Activated CD8-positive, alpha-beta memory T cell treated with anti-CD3 and anti-CD28 coated beads, Interleukin-2, amount 50 U/mL, for 1 hour (primary cell): ENCODE data around the gene ALPI.

Experiments used
- DNase-seq: peaks from one replicate; pipeline ENCODE4 v3.0.0-alpha.2; 2020; ENCODE audit errors: extremely low read depth

The ALPI gene

GRCh38 chr2:232484628-232485347 is 28.8 kb downstream of the ALPI start:
- DNase-seq: no peak

DNA sequence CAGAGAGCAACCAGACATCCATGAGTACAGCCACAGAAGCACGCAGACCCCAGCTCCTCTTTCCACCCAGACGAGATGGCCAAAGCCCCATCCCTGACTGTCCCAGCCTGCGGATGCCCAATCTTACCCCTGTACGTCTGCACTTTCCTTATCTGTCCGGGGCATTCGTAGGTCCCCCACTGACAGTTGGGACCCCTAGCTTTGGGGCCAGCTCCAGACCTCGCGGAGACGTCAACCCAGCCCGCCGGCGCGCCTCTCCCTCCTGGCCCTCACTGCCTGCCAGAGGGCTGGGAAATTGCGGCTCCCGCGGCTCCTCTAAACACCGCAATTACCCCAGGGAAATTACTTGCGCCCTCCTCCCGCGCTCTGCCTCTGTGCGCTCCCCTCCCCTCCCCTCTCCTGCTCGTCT is 29.4 kb downstream of the ALPI start:
- no peak for DNase-seq

DNA sequence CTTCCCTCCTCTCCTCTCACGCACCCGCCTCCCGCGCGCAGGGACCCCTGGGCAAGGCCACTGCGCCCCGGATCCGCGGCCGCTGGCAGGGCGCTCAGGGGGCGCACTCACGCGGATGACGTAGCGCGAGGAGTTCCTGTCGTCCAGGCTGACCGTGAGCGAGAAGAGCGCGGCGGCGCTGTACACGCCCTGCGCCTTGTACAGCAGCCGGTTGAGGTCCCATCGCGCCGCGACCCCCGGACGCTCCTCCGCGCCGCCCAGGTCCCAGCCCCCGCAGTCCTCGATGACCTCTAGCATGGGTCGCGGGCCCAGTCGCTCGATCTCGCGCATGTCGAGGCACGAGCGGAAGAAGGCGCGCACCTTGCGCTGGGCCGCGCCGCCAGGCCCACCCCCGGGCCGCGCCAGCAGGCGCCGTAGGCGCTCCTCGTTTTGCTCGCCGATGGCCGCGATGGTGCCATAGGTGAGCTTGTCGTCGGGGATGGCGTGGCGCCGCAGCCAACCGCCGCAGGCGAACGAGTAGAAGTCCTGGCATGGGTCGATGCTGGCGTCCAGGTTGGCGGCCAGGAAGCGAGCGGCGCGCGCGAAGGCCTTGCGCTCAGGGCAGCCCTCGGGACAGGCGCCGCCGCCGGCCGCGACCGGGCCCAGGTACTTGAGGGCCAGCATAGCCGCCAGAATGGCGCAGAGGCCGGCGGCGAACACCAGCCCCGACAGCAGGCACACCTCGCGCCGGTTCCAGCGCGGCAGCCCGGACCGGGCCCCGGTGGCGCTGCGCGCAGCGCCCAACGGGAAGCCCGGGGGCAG is 30.0 kb downstream of the ALPI start:
- DNase-seq: no peak

GRCh38 chr2:232486558-232487384 is 30.8 kb downstream of the ALPI start:
- DNase-seq: no peak

DNA sequence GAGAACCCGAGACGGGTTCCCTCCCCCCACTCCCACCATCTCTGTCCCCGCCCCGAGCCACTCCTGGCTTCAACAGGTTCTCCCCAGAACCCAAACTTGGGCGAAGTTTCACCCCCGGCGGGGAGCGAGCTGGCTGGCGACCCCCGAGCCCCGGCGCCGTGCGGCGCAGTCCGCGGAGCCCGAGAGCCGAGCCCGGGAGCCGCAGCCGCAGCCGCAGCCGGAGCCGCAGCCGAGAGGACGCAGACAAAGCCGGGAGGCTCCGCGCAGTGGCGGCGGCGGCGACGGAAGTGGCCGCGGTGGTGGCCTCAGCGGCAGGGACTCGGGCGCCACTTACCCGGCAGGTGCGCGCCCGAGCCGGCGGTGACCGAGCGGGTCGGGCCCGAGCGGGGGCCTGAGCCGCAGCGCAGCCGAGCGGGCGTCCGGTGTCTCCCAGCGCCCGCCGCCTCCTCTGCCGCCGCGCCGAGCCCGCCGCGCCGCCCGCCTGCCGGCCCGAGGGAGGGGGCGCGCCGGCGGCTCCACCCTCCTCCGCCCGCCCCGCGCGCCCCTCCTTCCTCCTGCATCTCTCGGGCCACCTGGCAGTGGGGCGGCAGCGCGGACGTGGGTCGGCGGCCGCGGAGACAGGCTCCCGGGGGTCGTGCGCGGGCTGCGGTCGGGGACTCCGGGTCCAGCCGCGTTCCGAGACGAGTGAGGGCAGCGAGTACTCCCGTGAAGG is 31.6 kb downstream of the ALPI start, which contains the start of gene ECEL1:
Gene ECEL1 (minus strand): TSS at position 450 of the 712 bp plus-strand sequence. CDS start 1,181 bp downstream, outside the sequence.
- no peak for DNase-seq

DNA sequence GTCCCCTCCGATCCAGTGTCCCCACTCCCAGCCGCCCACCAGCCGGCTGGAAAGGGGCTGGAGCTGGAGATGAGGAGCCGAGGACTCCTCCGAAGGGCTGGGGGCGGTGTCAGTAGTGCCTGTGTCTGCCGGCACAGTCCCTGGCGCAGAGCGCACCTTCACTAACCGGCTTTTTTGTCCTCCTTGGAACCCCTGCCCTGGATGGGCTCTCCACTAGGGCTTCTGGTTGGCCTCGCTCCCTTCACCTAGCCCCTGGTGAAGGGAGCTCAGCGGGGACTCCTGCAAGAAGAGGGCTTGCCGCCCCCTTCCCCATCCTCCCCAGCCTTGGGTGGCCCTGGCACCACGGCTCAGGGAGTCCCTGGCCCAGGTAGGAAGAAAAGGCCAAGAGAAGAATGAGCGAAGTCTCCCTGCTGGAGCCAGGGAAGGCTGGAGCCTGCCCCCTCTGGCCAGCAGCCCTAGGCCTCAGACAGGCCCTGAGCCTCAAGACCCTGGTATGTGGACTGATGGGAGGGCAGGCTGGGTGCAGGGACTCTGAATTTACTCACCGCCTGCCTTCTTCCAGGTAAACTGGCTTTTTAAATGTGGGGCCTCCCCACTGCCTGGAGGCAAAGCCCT is 32.3 kb downstream of the ALPI start:
- DNase-seq: no peak

GRCh38 chr2:232488721-232489300 is 32.9 kb downstream of the ALPI start:
- no peak for DNase-seq

GRCh38 chr2:232489516-232490220 is 33.7 kb downstream of the ALPI start:
- DNase-seq: no peak

DNA sequence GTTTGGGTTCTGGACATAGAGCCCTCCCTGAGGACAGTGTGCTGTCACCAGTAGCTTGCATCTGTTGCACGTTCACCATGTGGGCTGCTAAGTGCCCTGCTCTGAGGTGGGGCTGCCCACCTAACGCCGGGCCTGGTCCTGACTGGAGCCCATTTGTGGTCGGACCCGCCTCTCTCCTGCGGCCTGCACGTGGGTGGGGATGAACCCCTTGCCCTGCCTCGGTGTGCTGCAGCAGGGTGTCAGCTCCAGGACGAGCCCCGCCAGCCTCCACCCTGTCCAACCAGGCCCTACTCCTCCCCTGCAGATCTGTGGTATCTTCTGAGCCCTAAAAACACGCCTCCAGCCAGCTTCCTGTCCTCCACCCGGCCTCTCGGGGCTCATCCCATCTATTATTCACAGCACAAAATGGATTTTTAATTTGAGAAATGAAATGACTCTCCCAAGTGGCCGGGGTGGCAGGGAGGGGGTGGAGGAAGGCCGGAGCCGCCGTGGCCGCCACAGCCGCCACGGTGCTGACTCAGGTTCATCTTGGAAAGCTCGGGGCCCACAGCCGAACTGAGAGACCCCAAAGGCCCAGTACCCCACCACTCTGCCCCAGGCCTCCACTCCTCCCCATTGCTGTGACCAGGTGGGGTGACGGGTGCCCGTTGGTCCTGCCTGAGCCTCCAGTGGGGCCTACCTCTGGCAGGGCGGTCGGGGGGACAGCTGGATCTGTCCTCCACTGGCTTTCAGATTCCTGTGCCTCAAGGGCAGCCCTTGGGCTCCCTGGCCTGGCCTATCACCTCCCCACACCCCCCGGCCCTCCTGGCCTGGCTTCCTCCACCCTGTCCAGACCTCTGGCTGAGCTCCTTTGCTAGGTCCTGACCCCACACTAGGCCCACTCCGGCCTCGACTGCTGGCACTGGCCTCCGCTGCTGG is 34.5 kb downstream of the ALPI start:
- DNase-seq: no peak

GRCh38 chr2:232491139-232491780 is 35.3 kb downstream of the ALPI start:
- DNase-seq: no peak

GRCh38 chr2:232492236-232492848 is 36.4 kb downstream of the ALPI start:
- no peak for DNase-seq

- no peak for DNase-seq
Observed at GRCh38 chr2:232492963-232493700, 37.2 kb downstream of the ALPI start.

- DNase-seq: no peak
Observed at GRCh38 chr2:232493701-232494474, 37.9 kb downstream of the ALPI start.

- no peak for DNase-seq
Observed at GRCh38 chr2:232494542-232494941, 38.6 kb downstream of the ALPI start.

- DNase-seq: no peak
Observed at GRCh38 chr2:232495292-232495691, 39.3 kb downstream of the ALPI start.

GRCh38 chr2:232496501-232497270 is 40.7 kb downstream of the ALPI start:
- no peak for DNase-seq
